K562 (cell line): ENCODE results near the gene ZMYM4. TPM values are rescaled to one million over a fixed set of nuclear protein-coding genes. Genes with fewer than 3 reads are reported as not detected.

ENCODE experiments used
- ATAC-seq: fragments of 200-7000 bp; cut with Tn5 transposase; 3 replicates; pipeline ENCODE4 v1.9.1; 2020; ENCODE audit warnings: moderate library complexity
- BruUV-seq: library from RNA; stranded (reverse); fragments of 400-500 nt; replicated peaks from 2 replicates; lab custom pipeline; 2021; lab: Mats Ljungman, UMichigan
- CTCF ChIA-PET: fragments of 300-600 bp; formaldehyde crosslinking; extraction: SDS; loops from one replicate; lab custom pipeline; 2021; ENCODE audit warnings: low intra/inter-chr PET ratio; lab: Yijun Ruan, JAX
- POLR2A ChIA-PET: fragments of 300-600, 350-650 bp; sonication (Branson Sonifier 250); formaldehyde crosslinking; extraction: SDS; loops from one replicate; lab custom pipeline; 2021; ENCODE audit warnings: antibody characterized with exemption, inconsistent platforms; lab: Yijun Ruan, JAX
- DNase-seq, 4 experiments: peaks; one replicate each; pipeline versions ENCODE4 v3.0.0 to v3.0.0-alpha.2; 2011 to 2018; ENCODE audit warnings: low spot score in 3 of 4, mixed read lengths in 3 of 4; ENCODE audit errors: extremely low read depth in 1 of 4
- FAIRE-seq: peaks from 2 replicates; lab custom pipeline; 2011; peaks lifted over from hg19 to GRCh38; lab: Jason Lieb, UNC
- H2AFZ ChIP-seq: 2 replicates; pipeline ENCODE4 v1.6.0; 2011; ENCODE audit warnings: low read depth, low read length, control low read depth, inconsistent platforms
- H3K27ac ChIP-seq: fragments of 200-600 bp; 3 replicates; pipeline ENCODE4 v1.8.0; 2011; ENCODE audit warnings: low read depth, mild to moderate bottlenecking, control low read depth, inconsistent platforms, low read length, moderate library complexity, mixed read lengths; ENCODE audit errors: extremely low read depth
- H3K27me3 ChIP-seq, 2 experiments: fragments of 300-600 bp in 1 of 2; 2 replicates in 1 of 2; 3 replicates in 1 of 2; pipeline versions ENCODE4 v1.6.0 to v1.8.0; 2011; ENCODE audit warnings: inconsistent platforms in 2 of 2, low read length in 2 of 2, mild to moderate bottlenecking in 1 of 2, mixed read lengths in 1 of 2, moderate library complexity in 1 of 2; ENCODE audit not compliant: control insufficient read depth in 2 of 2, insufficient read depth in 2 of 2
- H3K36me3 ChIP-seq: fragments of 300-600 bp; 3 replicates; pipeline ENCODE4 v1.8.0; 2011; ENCODE audit warnings: mild to moderate bottlenecking, low read length, inconsistent platforms; ENCODE audit not compliant: control insufficient read depth, insufficient read depth
- H3K4me1 ChIP-seq, 2 experiments: fragments of 200-600 bp in 1 of 2; replicated peaks in 1 of 2; 2 replicates in 1 of 2; 3 replicates in 1 of 2; pipeline versions ENCODE4 v1.5.1 to v1.8.0; 2011; ENCODE audit warnings: inconsistent platforms in 2 of 2, low read length in 2 of 2, mild to moderate bottlenecking in 1 of 2, mixed read lengths in 1 of 2, moderate library complexity in 1 of 2; ENCODE audit not compliant: control insufficient read depth in 2 of 2, insufficient read depth in 2 of 2
- H3K4me2 ChIP-seq: 2 replicates; pipeline ENCODE4 v1.6.1; 2011; ENCODE audit warnings: low read length, control low read depth, inconsistent platforms, mixed read lengths; ENCODE audit not compliant: insufficient read depth
- H3K4me3 ChIP-seq: fragments of 200-600 bp; sonication (generic), shearing (Covaris generic); 2 replicates; pipeline ENCODE4 v1.5.1; 2016; ENCODE audit warnings: control low read depth, inconsistent platforms
- H3K79me2 ChIP-seq: fragments of 200-600 bp; 3 replicates; pipeline ENCODE4 v1.8.0; 2011; ENCODE audit warnings: low read length, inconsistent platforms; ENCODE audit not compliant: control insufficient read depth, insufficient read depth
- H3K9ac ChIP-seq, 2 experiments: 2 replicates each; pipeline versions ENCODE4 v1.6.0 to v1.6.1; 2011; ENCODE audit warnings: low read depth in 2 of 2, low read length in 2 of 2, control low read depth in 1 of 2, inconsistent platforms in 1 of 2, mild to moderate bottlenecking in 1 of 2, mixed read lengths in 1 of 2; ENCODE audit not compliant: insufficient read depth in 1 of 2
- H3K9me1 ChIP-seq: one replicate; pipeline ENCODE4 v1.6.0; 2011; ENCODE audit warnings: inconsistent platforms, mild to moderate bottlenecking, low read length, moderate library complexity; ENCODE audit not compliant: control insufficient read depth, insufficient read depth
- H3K9me3 ChIP-seq: replicated peaks from 2 replicates; pipeline ENCODE4 v1.5.1; 2011; ENCODE audit warnings: low read depth, low read length, inconsistent platforms; ENCODE audit not compliant: control insufficient read depth, insufficient read depth
- H4K20me1 ChIP-seq: replicated peaks from 2 replicates; pipeline ENCODE4 v1.6.1; 2011; ENCODE audit warnings: low read length, inconsistent platforms, mixed read lengths; ENCODE audit not compliant: control insufficient read depth, insufficient read depth
- ATF1 ChIP-seq, 2 experiments: fragments of 450-650 bp in 1 of 2; IDR thresholded peaks; 2 replicates each; pipeline ENCODE4 v1.6.1; 2016; ENCODE audit warnings: missing compliant biosample characterization in 1 of 2, missing genetic modification characterization in 1 of 2
- CHD2 ChIP-seq: IDR thresholded peaks from 2 replicates; pipeline ENCODE4 v1.6.1; 2011; ENCODE audit warnings: low read depth, low read length
- KDM1A ChIP-seq, 2 experiments: fragments of 450-650 bp; IDR thresholded peaks; 2 replicates each; pipeline ENCODE4 v1.6.1; 2016; ENCODE audit warnings: mild to moderate bottlenecking in 2 of 2
- MCM5 ChIP-seq: fragments of 450-650 bp; IDR thresholded peaks from 2 replicates; pipeline ENCODE4 v1.6.1; 2016; ENCODE audit warnings: low read depth
- SIN3A ChIP-seq, 2 experiments: fragments of 150-350 bp in 1 of 2; IDR thresholded peaks; 2 replicates each; pipeline ENCODE4 v1.6.1; 2011 to 2016; ENCODE audit warnings: borderline replicate concordance in 2 of 2, low read depth in 2 of 2, low read length in 2 of 2, mild to moderate bottlenecking in 2 of 2, moderate library complexity in 2 of 2; ENCODE audit not compliant: control insufficient read depth in 1 of 2
- TAF7 ChIP-seq: fragments of 450-650 bp; IDR thresholded peaks from 2 replicates; pipeline ENCODE4 v1.6.1; 2016; ENCODE audit warnings: missing genetic modification characterization, missing compliant biosample characterization
- ZBTB7A ChIP-seq: IDR thresholded peaks from 2 replicates; pipeline ENCODE4 v1.6.1; 2011; ENCODE audit warnings: low read depth, mild to moderate bottlenecking, low read length, moderate library complexity, borderline replicate concordance; ENCODE audit not compliant: control insufficient read depth
- ZNF507 ChIP-seq: conservative IDR thresholded peaks from 2 replicates; pipeline ENCODE4 v1.6.1; 2017; ENCODE audit warnings: missing genetic modification characterization, missing compliant biosample characterization
- WGBS: fragments of 100-300 bp; shearing (Covaris generic); methylation state at CpG from one replicate; pipeline ENCODE4 v1.1.6; 2016; ENCODE audit warnings: low coverage, mixed read lengths; ENCODE audit not compliant: insufficient coverage; ENCODE audit errors: missing lambda C conversion rate; 5-methylcytosine and 5-hydroxymethylcytosine counted together
- in situ Hi-C: fragments of 300-500 bp; cut with MboI; formaldehyde crosslinking; loops from 4 replicates; pipeline ENCODE4 v1.15.0; 2018; ENCODE audit warnings: inconsistent platforms, mixed read lengths
- intact Hi-C: fragments of 100-400 bp; cut with micrococcal nuclease; formaldehyde crosslinking; loops from 2 replicates; pipeline ENCODE4 v1.14.2; 2022
- polyA plus RNA-seq, 8 experiments: library from polyadenylated mRNA; depleted of rRNA in 4 of 8; stranded (reverse) in 5 of 8; unstranded in 3 of 8; fragments of >200 nt; fragmentation: Nextera tagmentation in 2 of 8; fragmentation: Illumina TruSeq in 1 of 8; extraction: Ambion mirVana in 2 of 8; extraction: Trizol in 1 of 8; gene quantifications; 2 replicates each; pipeline versions ENCODE4 v1.2.1 to v1.2.3, GENCODE V29; 2011 to 2014; ENCODE audit warnings: inconsistent platforms in 1 of 8, missing spikeins in 1 of 8
- total RNA-seq, 7 experiments: library from RNA; depleted of rRNA in 6 of 7; stranded (reverse); fragments of >200 nt in 6 of 7; fragmentation: Illumina TruSeq in 2 of 7; extraction: Trizol in 2 of 7; gene quantifications; 2 replicates each; pipeline versions ENCODE4 v1.2.1 to v1.2.3, GENCODE V29; 2011 to 2021; ENCODE audit warnings: low replicate concordance in 1 of 7
- TF ChIP-seq, protein P1 (sequence below): fragments of 200-800 bp; sonication (Bioruptor generic); IDR thresholded peaks from 2 replicates; pipeline ENCODE4 v1.6.1; 2017; ENCODE audit warnings: missing genetic modification characterization, missing compliant biosample characterization

The ZMYM4 gene
- total and polyA plus RNA-seq, 9 of the 15 experiments (the other 6 are each of a cell fraction or from before 2014, with no cell fraction given) = 15.2 to 77.2 (median 63.3) TPM

DNA sequence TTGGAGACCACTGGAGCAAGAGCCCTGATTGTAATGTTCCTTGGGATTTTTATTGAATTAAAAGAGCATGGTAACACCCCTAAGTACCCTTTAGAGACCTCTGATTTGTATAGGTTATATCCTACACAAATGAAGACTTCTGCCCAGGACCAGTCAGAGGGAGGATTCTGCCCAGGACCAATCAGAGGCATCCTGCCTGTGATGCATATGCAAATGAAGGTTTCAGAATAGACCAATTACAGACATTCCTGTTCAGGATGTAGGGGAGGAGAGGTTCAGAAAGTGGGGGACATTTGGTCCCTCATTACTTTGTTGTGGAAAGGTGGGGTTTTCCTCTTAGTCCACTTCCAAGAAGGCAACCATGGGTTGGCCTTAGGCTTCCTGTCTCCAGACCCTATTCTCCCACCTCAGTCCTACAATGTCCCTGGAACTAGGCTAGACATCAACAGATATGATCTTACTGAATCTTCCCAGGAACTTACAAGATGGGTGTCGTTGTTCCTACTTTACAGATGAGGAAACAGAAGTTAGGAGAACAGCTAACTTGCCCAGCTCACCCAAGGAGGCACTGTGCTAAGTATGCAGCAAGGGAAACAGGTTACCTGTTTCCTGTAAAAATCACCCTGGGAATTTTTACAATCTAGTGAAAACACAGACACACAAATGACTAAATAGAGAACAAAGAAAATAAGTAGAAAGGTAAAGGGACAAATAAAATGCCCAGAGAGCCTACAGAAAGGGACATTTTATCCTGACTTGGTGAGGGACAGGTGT, 38.7 kb upstream of the ZMYM4 start:
- Histone ChIP-seq H3K27ac (no peak overlapping the region), H3K4me2 (no peak overlapping the region), H4K20me1 (no peaks in the 10 kb centered on the region), H3K27me3 (no peaks in the 10 kb centered on the region), H3K4me1 (no peaks in the 10 kb centered on the region), H3K9ac (no peak overlapping the region), H3K79me2 (no peaks in the 10 kb centered on the region), H3K4me3 (no peak overlapping the region), H3K9me1 (no peaks in the 10 kb centered on the region), H3K9me3 (no peaks in the 10 kb centered on the region), H2AFZ (peak overlapping the region; percentile 27; the same call in 1 of the 2 replicates)
- ChIA-PET POLR2A (interaction anchor here (1.1 kb wide), 2 partner anchors 14 to 24 kb away, joined by 4 read pairs; no protein-coding TSS in a partner anchor), CTCF (no interaction called here)
- no peak for FAIRE-seq
- DNase-seq = no peak
- no TSS peak for BruUV-seq
- intact Hi-C loops (no loop called here), in situ Hi-C loops (no loop called here)
- ATAC-seq = peak; percentile 51; the same call in 2 of the 3 replicates
- TF ChIP-seq SIN3A (IDR thresholded peaks at IDR 0.05; ENCODE audit: borderline replicate concordance in 2 of 2, control insufficient read depth in 1 of 2, low read depth in 2 of 2, low read length in 2 of 2) (no peak), MCM5 (no peak), ZBTB7A (no peak), ATF1 (CRISPR knock-in tag; IDR thresholded peaks at IDR 0.05) (no peak), ATF1 (tag; IDR thresholded peaks at IDR 0.05) (no peak), KDM1A (IDR thresholded peaks at IDR 0.05) (no peak), TAF7 (tag) (no peak), ZNF507 (tag) (no peak), CHD2 (no peak)
- TF ChIP-seq, protein P1, sequence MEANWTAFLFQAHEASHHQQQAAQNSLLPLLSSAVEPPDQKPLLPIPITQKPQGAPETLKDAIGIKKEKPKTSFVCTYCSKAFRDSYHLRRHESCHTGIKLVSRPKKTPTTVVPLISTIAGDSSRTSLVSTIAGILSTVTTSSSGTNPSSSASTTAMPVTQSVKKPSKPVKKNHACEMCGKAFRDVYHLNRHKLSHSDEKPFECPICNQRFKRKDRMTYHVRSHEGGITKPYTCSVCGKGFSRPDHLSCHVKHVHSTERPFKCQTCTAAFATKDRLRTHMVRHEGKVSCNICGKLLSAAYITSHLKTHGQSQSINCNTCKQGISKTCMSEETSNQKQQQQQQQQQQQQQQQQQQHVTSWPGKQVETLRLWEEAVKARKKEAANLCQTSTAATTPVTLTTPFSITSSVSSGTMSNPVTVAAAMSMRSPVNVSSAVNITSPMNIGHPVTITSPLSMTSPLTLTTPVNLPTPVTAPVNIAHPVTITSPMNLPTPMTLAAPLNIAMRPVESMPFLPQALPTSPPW (CRISPR knock-in tag) = no peak
- TF ChIP-seq, all 486 proteins: peak for 0
- 6% methylated on average over 1 of the region's 1 CpG for WGBS
- H3K36me3 ChIP-seq = no peaks in the 10 kb centered on the region
